AG10803 (cell line): Measurements from ENCODE around the gene MRPL45.

Experiments used
- DNase-seq: peaks from one replicate; pipeline ENCODE4 v3.0.0; 2010; ENCODE audit warnings: low read depth
- H3K4me3 ChIP-seq: 2 replicates; pipeline ENCODE4 v1.5.1; 2011; ENCODE audit warnings: mild to moderate bottlenecking, low read length, control low read depth
- CTCF ChIP-seq: conservative IDR thresholded peaks from 2 replicates; pipeline ENCODE4 v1.5.1; 2011; ENCODE audit warnings: mild to moderate bottlenecking, low read length, control low read depth, inconsistent platforms

MRPL45 gene

DNA sequence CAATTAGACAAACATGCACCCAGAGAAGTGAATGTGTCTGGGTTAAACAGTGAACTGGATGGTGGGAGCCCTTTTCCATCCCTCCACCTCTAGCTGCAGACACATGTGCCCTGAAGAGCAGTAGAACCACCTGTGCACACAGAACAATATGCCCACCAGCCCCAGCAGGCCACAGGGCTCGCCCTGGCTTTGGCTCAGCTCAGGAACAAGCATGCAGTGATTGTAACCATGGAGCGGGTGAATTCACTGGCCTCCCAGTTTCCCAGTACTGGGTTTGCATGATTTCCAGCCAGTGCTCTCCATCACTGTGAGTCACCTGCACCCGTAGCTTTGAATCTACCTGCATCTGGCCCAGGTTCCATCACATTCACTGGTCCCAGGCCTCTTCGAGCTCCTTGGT lies 41.6 kb downstream of the MRPL45 start:
- DNase-seq, result no peak
- no peak for TF ChIP-seq CTCF
- H3K4me3 ChIP-seq, result no peak overlapping the region

GRCh38 chr17:38339891-38340290 lies 42.9 kb downstream of the MRPL45 start:
- no peak overlapping the region for H3K4me3 ChIP-seq
- no peak for TF ChIP-seq CTCF
- no peak for DNase-seq

DNA sequence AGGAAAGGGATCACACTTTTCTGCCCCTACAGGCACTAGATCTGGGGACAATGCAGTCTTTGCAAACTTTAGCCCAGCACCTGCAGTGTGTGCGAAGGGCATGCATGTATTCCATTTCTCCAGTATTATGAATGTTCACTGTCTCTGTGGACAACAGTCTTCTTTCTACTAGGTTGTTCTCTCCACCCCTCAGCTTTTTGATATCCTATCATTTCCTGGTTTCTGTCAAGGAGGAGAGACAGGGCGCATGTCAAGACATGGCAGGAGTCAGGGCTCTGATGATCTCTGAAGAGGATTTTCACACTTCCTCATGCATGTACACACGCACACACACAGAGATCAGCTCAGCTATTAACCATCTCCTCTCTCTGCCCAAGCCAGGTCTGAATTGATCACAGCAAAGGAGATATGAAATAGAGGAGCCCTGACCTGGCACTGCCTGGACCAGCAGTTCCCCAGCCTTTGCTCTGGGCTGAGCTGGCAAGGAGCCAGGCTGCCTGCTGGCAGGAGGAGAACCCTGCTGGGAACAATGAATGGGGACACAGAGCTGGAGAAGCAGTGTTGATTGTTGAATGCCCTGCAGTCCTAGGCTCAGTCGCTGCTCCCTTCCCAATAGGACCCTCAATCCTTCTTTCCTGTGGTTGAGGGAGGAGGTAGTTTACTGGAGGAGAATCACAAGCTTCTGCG lies 44.2 kb downstream of the MRPL45 start:
- no peak overlapping the region for H3K4me3 ChIP-seq
- TF ChIP-seq CTCF, result no peak
- no peak for DNase-seq

DNA sequence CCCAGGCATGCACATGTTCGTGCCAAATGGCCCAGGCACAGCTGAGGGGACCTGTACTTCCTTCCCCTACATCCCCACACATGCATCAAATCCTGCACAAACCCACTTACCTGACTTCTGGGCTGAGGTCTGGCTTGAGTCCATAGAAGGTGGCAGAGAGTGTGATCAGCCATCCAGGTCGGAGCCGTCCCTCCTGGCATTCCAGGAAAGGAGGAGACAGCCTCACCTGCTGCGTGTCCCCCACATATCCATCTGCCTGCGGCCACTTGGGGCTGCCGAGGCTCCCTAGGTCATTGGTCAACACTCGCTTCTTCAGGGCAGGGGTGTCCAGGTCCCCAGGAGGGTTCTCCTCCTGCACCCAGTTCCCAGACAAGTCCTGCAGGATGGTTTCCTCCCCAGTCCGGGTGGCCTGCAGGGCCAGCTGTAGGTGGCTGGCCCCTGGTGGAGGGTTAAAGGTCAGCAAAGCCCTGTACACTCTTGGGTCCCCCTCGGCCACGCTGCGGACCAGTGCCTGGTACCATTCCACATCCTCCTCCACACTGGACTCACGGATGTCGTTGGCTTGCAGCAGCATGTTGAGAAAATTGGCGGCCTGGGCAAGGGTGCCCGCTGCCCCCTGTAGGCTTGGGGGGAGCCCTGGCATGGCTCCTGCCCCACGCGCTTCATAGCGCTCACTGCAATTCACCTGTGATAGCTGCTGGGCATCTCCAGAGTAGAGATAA lies 46.1 kb downstream of the MRPL45 start:
- no peak for DNase-seq
- H3K4me3 ChIP-seq, result no peak overlapping the region
- no peak for TF ChIP-seq CTCF

- H3K4me3 ChIP-seq, result no peak within 1 kb of the TSS
- no peak for DNase-seq
- TF ChIP-seq CTCF, result no peak
Measured at GRCh38 chr17:38343608-38344419, 46.8 kb downstream of the MRPL45 start, which contains the start of gene GPR179. Gene GPR179 (minus strand): TSS chr17:38343956. CDS start chr17:38343789, 167 bp downstream.

- DNase-seq, result no peak
- no peak for TF ChIP-seq CTCF
- no peak overlapping the region for H3K4me3 ChIP-seq
Measured at GRCh38 chr17:38344420-38344745, 47.4 kb downstream of the MRPL45 start.
